T-helper 1 cell treated with Interleukin-12 subunit alpha and Interleukin-12 subunit beta and Interleukin-4 antibody, amounts not matched to agents 30 μg/mL and 1 μg/mL, for 36 hours (primary cell): ENCODE results near the gene C16orf74.

Source experiments
- H3K27ac Mint-ChIP-seq: one replicate; pipeline ENCODE4 v1.8.0; 2021; ENCODE audit warnings: mild to moderate bottlenecking, mixed read lengths
- H3K27me3 Mint-ChIP-seq: one replicate; pipeline ENCODE4 v1.8.0; 2021; ENCODE audit warnings: low read depth, mixed read lengths
- H3K36me3 Mint-ChIP-seq: one replicate; pipeline ENCODE4 v1.8.0; 2021; ENCODE audit warnings: low read depth, mixed read lengths
- H3K4me1 Mint-ChIP-seq: one replicate; pipeline ENCODE4 v1.8.0; 2021; ENCODE audit warnings: low read depth, mixed read lengths
- H3K4me3 Mint-ChIP-seq: one replicate; pipeline ENCODE4 v1.8.0; 2021; ENCODE audit warnings: mild to moderate bottlenecking, moderate library complexity, mixed read lengths
- H3K9me3 Mint-ChIP-seq: one replicate; pipeline ENCODE4 v1.8.0; 2021; ENCODE audit warnings: mixed read lengths

The C16orf74 gene

DNA sequence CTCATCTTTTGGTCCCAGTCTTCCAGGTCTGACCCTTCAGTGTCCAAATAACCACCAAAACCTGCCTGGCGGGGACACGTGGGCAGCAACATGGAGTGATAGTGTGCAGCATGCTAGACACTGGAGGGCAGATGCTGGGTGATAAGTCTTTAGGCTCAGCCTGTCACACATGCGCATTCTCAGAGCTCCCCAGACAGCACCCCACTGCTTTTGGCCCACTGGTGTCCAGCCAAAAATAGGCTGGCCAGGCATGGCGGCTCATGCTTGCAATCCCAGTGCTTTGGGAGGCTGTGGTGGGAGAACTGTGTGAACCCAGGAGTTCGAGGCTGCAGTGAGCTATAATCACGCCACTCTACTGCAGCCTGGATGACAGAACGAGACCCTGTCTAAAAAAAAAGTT is 74.4 kb downstream of the C16orf74 start:
- Mint-ChIP-seq H3K27me3 (no peaks in the 10 kb centered on the region), H3K36me3 (peaks cover 28% of the 10 kb centered on the region), H3K9me3 (no peaks in the 10 kb centered on the region), H3K27ac (no peak overlapping the region), H3K4me3 (no peak overlapping the region), H3K4me1 (peaks cover 7% of the 10 kb centered on the region)

DNA sequence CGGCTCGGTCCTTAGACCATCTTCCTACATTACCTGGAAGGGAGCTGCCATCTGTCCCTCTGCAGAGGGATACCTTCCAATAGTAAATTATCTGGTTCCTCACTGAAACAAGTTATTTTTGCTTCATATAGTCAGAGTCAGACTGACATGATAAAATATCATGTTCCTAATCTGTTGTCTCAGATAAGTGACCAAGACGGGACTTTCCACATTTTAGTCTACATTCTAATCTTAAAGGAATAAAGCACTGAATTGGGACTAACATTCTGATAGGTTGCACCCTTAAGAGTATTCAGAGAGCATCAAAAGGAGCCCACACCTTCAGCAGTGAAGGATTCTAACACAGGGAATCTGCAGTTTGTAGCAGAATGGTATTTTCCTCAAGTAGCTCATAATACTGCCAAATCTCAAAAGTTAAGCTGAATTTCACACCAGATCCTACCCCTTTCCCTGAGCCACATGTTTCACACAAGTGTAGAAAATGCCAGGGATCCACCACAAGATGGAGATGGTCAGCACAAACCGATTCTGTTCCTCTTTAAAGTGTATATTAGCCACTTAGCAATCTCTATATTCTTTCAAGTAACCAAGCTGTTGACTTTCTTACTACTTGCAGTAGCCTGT is 75.5 kb downstream of the C16orf74 start:
- Mint-ChIP-seq H3K36me3 (peaks cover 28% of the 10 kb centered on the region), H3K4me1 (peaks cover 4% of the 10 kb centered on the region), H3K27me3 (no peaks in the 10 kb centered on the region), H3K9me3 (no peaks in the 10 kb centered on the region), H3K27ac (no peak overlapping the region), H3K4me3 (no peak overlapping the region)

DNA sequence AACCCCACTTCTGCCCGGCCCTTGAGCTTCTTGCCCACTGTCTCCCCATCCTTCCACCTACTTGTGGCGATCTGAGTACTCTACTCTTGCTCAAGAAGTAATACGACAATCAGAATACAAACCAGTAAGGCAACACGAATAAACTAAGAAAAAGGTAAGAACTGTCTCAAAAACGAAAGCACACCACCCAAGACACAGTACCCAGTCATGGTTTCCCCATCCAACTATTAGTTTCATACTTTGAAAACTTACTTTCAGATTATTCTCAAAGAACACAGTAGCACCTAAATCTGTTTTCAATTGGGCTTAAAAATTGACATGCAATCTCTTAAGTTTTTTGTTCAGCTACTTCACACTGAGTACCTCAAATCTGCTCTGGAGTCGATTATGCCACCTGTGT is 76.1 kb downstream of the C16orf74 start:
- H3K27me3 Mint-ChIP-seq: no peaks in the 10 kb centered on the region
- peaks cover 2% of the 10 kb centered on the region for H3K4me1 Mint-ChIP-seq
- no peaks in the 10 kb centered on the region for H3K9me3 Mint-ChIP-seq
- H3K4me3 Mint-ChIP-seq: no peak overlapping the region
- no peak overlapping the region for H3K27ac Mint-ChIP-seq
- H3K36me3 Mint-ChIP-seq: peaks cover 30% of the 10 kb centered on the region

DNA sequence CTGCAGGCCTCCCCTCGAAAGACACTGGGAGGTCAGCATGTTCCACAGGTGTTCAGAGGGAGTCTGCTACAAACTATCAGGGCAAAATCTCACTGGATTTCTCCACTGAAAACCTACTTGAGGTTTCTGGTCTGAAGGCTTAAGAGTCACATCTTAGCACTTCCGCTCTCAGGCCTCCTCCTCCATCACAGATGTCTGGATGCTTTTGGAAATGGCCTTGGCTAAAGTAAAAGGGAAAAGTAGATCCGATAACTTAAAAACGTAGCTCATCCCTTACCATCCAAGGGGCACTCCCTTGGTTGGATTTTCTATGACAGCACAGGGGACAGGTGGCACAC is 76.5 kb downstream of the C16orf74 start:
- Mint-ChIP-seq H3K27ac (no peak overlapping the region), H3K27me3 (no peaks in the 10 kb centered on the region), H3K9me3 (no peaks in the 10 kb centered on the region), H3K4me1 (peaks cover 2% of the 10 kb centered on the region), H3K4me3 (no peak overlapping the region), H3K36me3 (peaks cover 25% of the 10 kb centered on the region)

DNA sequence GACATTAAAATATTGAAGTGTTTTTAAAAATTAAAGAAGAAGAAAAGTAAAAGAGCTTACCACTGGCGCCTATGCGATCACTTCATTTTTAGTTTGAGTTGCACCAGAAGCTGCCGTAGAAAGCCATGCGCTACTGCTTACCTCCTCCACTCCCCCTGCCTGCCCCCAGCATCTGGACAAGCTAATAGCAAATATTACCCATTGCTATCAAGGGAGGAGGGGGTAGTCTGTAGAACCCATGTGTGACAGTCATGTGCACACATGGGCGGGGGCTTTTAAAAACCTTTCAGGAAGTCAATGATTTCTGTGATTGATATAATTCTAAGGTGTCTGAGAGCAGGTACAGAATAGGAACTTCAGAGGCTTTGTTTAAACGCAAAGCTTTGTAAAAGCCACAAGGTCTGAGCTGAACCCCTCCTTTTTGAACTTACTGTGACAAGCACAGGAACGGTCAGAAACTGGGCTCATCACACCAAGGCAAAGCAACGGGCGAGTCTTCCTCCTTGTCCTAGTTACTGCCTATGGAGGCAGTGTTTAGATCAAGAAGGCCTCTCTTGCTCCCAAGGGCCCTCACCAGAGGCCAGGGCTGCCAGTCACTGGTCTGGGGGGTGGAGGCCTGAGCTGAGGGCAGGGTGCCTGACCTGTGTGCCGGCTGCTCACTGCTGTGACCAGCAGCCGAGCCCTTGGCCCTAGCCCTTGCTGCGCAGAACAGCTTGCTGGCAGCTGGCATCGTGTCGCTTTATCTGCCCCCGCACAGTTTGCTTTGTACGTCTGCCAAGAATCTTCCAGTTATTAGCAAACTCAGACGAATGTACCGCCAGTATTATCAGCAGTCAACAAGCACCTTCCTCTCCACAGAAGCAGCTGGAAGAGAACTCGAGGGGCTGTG is 77.1 kb downstream of the C16orf74 start:
- no peak overlapping the region for H3K27ac Mint-ChIP-seq
- H3K4me3 Mint-ChIP-seq: no peak overlapping the region
- H3K4me1 Mint-ChIP-seq: peaks cover 2% of the 10 kb centered on the region
- peaks cover 24% of the 10 kb centered on the region for H3K36me3 Mint-ChIP-seq
- no peaks in the 10 kb centered on the region for H3K9me3 Mint-ChIP-seq
- H3K27me3 Mint-ChIP-seq: no peaks in the 10 kb centered on the region

DNA sequence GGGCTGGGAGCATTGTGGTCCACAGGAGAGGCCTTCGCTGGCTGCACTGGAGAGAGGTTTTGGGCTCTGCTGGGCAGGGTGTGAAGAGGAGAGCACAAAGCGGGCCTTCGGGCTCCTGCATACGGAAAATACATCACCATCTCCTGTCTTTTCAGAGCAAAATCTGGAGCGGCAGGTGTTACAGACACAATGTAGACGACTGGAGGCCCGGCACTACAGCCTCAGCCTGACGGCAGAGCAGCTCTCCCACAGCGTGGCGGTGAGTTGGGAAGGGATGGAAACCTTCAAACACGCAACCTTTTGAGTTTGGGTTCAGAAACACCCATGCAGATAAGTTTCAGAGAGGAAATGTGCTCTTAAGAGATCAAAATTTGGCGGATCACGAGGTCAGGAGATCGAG is 80.1 kb downstream of the C16orf74 start:
- Mint-ChIP-seq H3K36me3 (peaks cover 33% of the 10 kb centered on the region), H3K4me3 (no peak overlapping the region), H3K4me1 (peaks cover 2% of the 10 kb centered on the region), H3K27ac (no peak overlapping the region), H3K27me3 (no peaks in the 10 kb centered on the region), H3K9me3 (no peaks in the 10 kb centered on the region)

DNA sequence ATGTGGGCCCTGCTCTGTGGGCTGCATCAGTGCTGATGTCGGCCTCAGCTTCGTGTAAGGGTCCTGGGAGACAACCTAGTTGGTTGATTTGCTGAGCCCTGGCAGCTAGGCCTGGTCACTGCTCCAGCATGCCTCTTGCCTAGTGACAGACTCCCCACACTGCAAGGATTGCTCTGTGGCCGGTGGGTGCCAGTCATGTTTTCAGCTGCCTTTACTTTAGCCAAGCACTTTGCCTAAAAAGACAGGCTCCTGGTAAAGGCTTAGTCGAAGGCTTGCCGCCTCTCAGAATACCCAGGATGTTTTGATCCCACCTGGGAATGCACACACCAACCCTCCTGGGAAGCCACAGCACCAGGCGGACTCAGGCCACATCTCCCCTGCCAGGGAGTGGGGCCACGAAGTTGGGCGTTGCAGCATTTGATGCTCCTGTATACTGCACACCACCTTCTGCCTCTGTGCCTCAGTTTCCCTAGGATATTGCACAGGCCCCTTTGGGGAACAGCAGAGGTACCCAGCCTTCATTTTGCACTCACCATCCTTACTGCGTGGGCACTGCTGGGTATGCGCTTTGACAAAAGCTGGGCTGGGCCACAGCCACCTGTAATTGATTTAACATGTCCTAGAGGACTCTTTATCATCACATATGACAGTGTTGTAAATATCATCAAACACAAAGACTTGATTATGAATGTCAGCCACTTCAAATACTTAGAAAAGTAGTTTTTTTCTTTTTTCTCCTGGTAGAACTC is 82.0 kb downstream of the C16orf74 start:
- Mint-ChIP-seq H3K36me3 (peaks cover 35% of the 10 kb centered on the region), H3K4me3 (no peak overlapping the region), H3K27ac (no peak overlapping the region), H3K27me3 (no peaks in the 10 kb centered on the region), H3K9me3 (no peaks in the 10 kb centered on the region), H3K4me1 (no peaks in the 10 kb centered on the region)

DNA sequence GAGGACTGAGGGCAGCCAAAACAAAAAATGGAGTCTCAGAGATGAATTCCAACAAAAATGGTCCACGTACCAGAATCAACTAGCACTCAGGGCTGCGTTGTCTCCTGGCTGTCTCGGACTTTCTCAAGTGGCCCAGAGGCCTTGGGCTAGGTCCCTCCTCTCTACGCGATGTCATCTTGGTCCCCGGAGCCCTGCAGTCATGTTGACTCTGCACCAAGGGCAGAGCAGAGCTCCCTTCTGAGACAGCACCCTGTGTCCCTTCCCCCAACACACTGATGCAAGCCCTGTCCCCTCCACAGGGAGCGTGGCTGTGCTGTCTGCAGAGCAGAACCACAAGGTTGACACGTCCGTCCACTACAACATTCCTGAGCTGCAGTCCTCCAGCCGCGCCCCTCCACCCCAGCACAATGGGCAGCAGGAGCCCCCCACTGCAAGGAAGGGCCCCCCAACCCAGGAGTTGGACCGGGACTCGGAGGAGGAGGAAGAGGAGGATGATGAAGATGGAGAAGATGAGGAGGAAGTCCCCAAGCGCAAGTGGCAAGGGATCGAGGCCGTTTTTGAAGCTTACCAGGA is 83.0 kb downstream of the C16orf74 start:
- Mint-ChIP-seq H3K4me1 (no peaks in the 10 kb centered on the region), H3K36me3 (peaks cover 32% of the 10 kb centered on the region), H3K27me3 (no peaks in the 10 kb centered on the region), H3K4me3 (no peak overlapping the region), H3K27ac (no peak overlapping the region), H3K9me3 (no peaks in the 10 kb centered on the region)

DNA sequence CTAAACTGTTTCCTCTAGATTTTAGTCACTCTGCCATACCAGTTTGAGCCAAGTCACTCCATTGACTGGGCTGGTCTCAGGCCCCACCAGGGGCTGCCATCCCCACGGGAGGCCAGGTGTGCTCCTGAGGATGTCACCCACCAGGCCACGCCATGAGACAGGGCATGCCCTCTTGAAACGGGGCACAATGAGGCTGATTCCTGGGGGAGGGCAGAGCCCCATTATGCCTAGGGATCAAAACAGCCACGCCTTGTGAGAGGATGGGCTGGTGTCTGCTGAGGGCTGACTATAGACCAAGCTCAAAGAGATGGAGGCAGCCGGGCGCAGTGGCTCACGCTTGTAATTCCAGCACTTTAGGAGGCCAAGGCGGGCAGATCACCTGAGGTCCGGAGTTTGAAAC is 83.6 kb downstream of the C16orf74 start:
- peaks cover 30% of the 10 kb centered on the region for H3K36me3 Mint-ChIP-seq
- H3K9me3 Mint-ChIP-seq: no peaks in the 10 kb centered on the region
- no peak overlapping the region for H3K4me3 Mint-ChIP-seq
- H3K27ac Mint-ChIP-seq: no peak overlapping the region
- no peaks in the 10 kb centered on the region for H3K4me1 Mint-ChIP-seq
- no peaks in the 10 kb centered on the region for H3K27me3 Mint-ChIP-seq

DNA sequence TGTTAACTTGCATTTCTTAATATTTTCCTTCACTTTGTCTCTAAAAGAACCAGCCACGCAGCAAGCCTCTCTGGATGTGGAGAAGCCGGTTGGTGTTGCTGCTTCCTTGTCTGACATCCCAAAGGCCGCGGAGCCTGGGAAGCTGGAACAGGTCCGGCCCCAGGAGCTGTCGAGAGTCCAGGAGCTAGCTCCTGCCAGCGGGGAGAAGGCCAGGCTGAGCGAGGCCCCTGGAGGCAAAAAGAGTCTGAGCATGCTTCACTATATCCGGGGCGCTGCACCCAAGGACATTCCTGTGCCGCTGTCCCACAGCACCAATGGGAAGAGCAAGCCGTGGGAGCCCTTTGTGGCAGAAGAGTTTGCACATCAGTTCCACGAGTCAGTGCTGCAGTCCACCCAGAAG is 85.0 kb downstream of the C16orf74 start:
- Mint-ChIP-seq H3K4me3 (no peak overlapping the region), H3K36me3 (peaks cover 27% of the 10 kb centered on the region), H3K27ac (no peak overlapping the region), H3K27me3 (no peaks in the 10 kb centered on the region), H3K4me1 (no peaks in the 10 kb centered on the region), H3K9me3 (no peaks in the 10 kb centered on the region)

DNA sequence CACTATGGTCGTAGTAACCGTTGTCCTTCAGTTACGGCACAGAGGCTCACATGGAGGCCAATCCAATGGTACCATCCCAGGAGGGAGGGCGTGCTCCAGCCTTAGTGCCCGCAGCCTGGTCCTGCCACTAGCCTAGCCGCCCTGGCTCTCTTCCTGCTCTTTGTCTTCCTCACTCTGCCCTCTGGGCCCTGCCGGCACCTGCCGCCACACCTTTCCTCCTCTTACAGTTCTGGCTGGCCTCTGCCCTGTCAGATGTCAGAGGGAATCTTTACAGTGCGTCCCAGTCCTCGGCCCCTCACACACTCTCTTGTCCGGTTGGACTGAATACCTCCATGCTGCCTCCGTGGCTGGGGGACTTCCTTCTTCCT is 85.5 kb downstream of the C16orf74 start:
- no peaks in the 10 kb centered on the region for H3K27me3 Mint-ChIP-seq
- H3K4me1 Mint-ChIP-seq: no peaks in the 10 kb centered on the region
- no peak overlapping the region for H3K27ac Mint-ChIP-seq
- H3K9me3 Mint-ChIP-seq: no peaks in the 10 kb centered on the region
- H3K4me3 Mint-ChIP-seq: no peak overlapping the region
- peaks cover 22% of the 10 kb centered on the region for H3K36me3 Mint-ChIP-seq

DNA sequence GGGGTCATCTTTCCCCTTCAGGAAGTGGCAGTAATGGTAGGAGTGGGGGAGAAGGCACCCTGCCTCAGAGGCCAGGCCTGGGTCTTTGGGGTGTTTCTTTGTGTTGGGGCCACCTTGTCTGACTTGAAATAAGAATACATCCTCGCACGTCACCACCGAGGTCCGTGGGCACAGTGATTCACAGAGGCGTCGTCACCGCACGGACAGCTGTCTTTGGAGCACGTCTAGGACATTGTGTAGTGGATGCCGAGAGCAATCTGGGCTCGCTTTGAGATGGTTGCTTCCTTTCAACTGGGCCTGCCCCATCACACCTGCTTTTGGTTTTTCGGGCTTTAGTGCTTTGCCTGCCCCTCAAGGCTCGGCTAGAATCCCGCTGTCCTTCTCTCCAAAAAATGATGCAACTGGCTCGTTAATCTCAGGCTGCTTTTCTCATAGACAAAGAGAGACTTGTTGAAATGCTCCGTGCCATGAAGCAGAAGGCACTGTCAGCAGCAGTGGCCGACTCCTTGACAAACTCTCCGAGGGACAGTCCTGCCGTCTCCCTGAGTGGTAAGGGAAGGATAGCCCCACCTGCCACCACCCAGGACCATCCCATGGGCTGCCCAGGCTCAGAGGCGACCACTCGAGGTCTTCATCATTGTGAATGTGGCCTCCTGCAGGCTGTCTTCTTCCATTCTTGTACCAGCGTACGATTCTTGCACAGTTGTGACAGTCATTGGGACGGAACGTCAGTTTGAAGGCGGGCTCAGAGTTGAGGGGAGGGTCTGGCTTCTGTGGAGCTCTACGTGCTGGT is 86.1 kb downstream of the C16orf74 start:
- Mint-ChIP-seq H3K27me3 (no peaks in the 10 kb centered on the region), H3K27ac (no peak overlapping the region), H3K9me3 (no peaks in the 10 kb centered on the region), H3K4me1 (no peaks in the 10 kb centered on the region), H3K4me3 (no peak overlapping the region), H3K36me3 (peaks cover 20% of the 10 kb centered on the region)

DNA sequence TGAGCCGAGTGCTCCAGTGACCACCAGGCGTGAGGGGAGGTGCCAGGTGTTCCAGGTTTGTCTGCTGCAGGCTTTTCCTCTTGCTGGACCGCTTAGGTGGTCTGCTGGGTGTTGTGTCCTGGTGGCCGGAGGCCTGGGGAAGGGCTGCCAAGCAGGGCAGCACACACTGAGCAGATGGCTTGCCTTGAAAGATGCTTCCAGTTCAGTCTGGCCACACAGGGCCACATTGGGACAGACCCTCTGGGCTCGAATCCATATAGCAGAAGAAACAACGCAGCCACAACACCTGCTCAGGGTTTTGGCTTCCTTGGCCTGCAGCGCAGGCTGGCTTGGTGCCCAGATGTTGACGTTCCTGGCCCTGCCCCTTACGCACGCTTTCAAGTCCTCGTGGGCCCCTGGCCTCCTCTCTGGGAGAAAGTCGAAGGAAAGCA is 87.0 kb downstream of the C16orf74 start:
- no peak overlapping the region for H3K27ac Mint-ChIP-seq
- H3K9me3 Mint-ChIP-seq: no peaks in the 10 kb centered on the region
- no peaks in the 10 kb centered on the region for H3K27me3 Mint-ChIP-seq
- no peak overlapping the region for H3K4me3 Mint-ChIP-seq
- H3K36me3 Mint-ChIP-seq: peaks cover 20% of the 10 kb centered on the region
- no peaks in the 10 kb centered on the region for H3K4me1 Mint-ChIP-seq
